GM19372 (cell line): ENCODE results near the gene PTPN18.
"Not testable (repeated sequence)": the region's sequence is repeated elsewhere in the genome, so short reads cannot be mapped to it uniquely, and the experiment has no call there.

ENCODE experiments used
- ATAC-seq: cut with Tn5 transposase; IDR thresholded peaks from one replicate; pipeline ENCODE4 v1.9.1; 2021; ENCODE audit warnings: mild to moderate bottlenecking, low read depth, moderate library complexity; ENCODE audit not compliant: unreplicated experiment

The PTPN18 gene

GRCh38 chr2:130377491-130377890 is 21.6 kb downstream of the PTPN18 start:
- ATAC-seq, result no peak

GRCh38 chr2:130378206-130378897 is 22.5 kb downstream of the PTPN18 start:
- ATAC-seq, result no peak

GRCh38 chr2:130378898-130379214 is 23.0 kb downstream of the PTPN18 start:
- ATAC-seq, result no peak

- ATAC-seq, result no peak
Observed at GRCh38 chr2:130380096-130380934, 24.5 kb downstream of the PTPN18 start.

- no peak for ATAC-seq
Observed at GRCh38 chr2:130381145-130381544, 25.3 kb downstream of the PTPN18 start.

- peak; percentile 40 for ATAC-seq
Observed at GRCh38 chr2:130381619-130382018, 25.8 kb downstream of the PTPN18 start.

- no peak for ATAC-seq
Observed at GRCh38 chr2:130382313-130382917, 26.6 kb downstream of the PTPN18 start.

GRCh38 chr2:130385709-130386108 is 29.9 kb downstream of the PTPN18 start:
- no peak for ATAC-seq

- no peak for ATAC-seq
Observed at GRCh38 chr2:130387071-130387400, 31.2 kb downstream of the PTPN18 start.

- no peak for ATAC-seq
Observed at GRCh38 chr2:130387804-130388203, 31.9 kb downstream of the PTPN18 start.

GRCh38 chr2:130388221-130388907 is 32.5 kb downstream of the PTPN18 start:
- ATAC-seq, result no peak

GRCh38 chr2:130389358-130389757 is 33.5 kb downstream of the PTPN18 start:
- no peak for ATAC-seq

GRCh38 chr2:130389783-130390182 is 33.9 kb downstream of the PTPN18 start:
- no peak for ATAC-seq

GRCh38 chr2:130390460-130391057 is 34.7 kb downstream of the PTPN18 start:
- peak; percentile 25 for ATAC-seq

GRCh38 chr2:130391058-130391871 is 35.4 kb downstream of the PTPN18 start:
- peak; percentile 90 for ATAC-seq

GRCh38 chr2:130391872-130392670 is 36.2 kb downstream of the PTPN18 start:
- no peak for ATAC-seq

GRCh38 chr2:130393318-130393910 is 37.6 kb downstream of the PTPN18 start:
- no peak for ATAC-seq

- not testable (repeated sequence) for ATAC-seq
Observed at GRCh38 chr2:130406280-130406679, 50.4 kb downstream of the PTPN18 start.

- not testable (repeated sequence) for ATAC-seq
Observed at GRCh38 chr2:130416693-130417092, 60.8 kb downstream of the PTPN18 start.
